Amygdala (tissue), 56 donors: ENCODE measurements around the gene HRK.

ENCODE experiments used
- DNase-seq, 56 donors: peaks; one replicate each; lab custom pipeline; 2025; lab: John Stamatoyannopoulos, UW

The HRK gene

GRCh38 chr12:116874324-116874995 is 6.8 kb downstream of the HRK start:
- no peak for DNase-seq

DNA sequence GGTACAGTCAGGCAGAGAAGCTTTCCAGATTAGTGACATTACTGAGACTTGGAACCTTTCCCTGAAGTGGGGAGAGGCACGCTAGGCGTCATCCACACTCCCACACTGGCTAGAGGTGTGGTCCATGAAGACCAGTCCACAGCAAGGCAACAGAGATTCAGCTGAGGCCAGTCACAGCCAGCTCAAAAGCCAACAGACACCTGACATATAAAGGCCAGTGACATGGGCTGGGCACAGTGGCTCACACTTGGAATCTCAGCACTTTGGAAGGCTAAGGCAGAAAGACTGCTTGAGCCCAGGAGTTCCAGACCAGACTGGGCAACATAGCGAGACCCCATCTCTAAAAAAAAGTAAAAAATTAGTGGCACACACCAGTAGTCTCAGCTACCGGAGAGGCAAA is 10.9 kb downstream of the HRK start:
- no peak for DNase-seq

- no peak for DNase-seq
These were observed 13.7 kb downstream of the HRK start for GRCh38 chr12:116867523-116867922.

- DNase-seq = no peak
These were observed 16.7 kb downstream of the HRK start for GRCh38 chr12:116864371-116865160.

DNA sequence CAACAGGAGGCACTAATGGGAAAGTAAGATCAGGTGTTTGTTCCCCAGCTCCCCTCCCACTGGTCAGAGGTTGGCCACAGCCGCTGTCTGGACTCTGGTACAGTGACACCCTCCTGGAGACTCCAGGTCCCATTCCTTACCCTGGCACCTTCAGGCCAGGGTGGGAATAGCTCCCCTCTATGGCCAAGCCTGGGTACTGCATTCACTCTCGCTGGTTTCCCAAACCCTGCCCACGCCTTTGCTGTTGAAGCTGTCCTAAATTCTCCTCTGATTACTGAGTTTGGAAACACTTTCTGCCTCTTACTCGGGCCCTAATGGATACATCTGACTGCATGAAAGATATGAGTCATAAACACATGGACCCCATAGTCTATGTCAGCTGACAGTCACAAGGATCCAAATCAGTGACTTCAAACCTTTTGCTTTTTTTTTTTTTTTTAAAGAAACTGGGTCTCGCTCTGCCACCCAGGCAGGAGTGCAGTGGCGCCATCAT is 17.9 kb downstream of the HRK start:
- DNase-seq = peak in 1 of 56 donors; percentile 3

GRCh38 chr12:116862167-116862566 is 19.1 kb downstream of the HRK start:
- no peak for DNase-seq

DNA sequence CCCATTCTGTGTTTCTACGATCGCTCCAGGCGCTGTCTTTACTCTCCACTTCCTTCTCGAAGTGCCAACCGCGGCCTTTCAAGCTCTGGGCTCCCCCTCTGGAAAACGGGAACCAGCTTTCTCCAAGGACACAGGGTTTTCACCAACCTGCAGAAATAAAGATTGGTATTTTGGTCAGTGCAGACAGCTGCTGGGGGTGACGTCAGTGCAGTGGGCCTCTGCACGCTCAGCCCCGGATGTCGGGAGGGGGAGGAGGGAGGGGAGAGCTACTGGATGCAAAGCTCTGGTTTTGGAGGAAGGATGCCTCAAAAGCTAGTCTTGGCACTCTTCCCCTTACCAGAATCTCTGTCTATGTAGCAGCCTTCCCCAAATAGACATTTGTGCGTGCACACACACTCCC is 19.9 kb downstream of the HRK start:
- peak in 48 of 56 donors; percentile 3 to 73 (median 36) for DNase-seq

DNA sequence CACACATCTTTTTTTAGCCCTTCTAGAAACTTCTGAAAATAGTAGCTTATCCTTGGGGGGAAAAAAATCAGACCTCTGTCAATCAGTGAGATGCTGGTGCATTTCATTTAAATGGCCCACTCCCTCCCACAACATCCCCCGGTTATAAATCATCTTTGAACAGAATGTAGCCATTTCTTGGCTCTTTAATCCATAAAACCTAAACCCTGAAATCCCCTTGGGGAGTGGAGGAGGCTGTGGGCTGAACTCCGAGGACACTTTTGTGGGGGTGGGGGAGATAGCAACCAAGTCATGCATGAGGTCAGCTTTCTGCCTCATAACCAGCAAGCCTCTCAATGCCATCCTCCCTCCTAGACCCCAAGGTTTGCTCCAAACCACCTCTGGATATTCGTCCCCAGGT is 21.0 kb downstream of the HRK start:
- DNase-seq = no peak

- no peak for DNase-seq
These were observed 22.2 kb downstream of the HRK start for GRCh38 chr12:116859079-116859478.

- DNase-seq = peak in 1 of 56 donors; percentile 14
These were observed 24.5 kb downstream of the HRK start for GRCh38 chr12:116856729-116857128.

- no peak for DNase-seq
These were observed 25.3 kb downstream of the HRK start for GRCh38 chr12:116855744-116856470.

- no peak for DNase-seq
These were observed 27.7 kb downstream of the HRK start for GRCh38 chr12:116853507-116853906.

- no peak for DNase-seq
These were observed 28.9 kb downstream of the HRK start for GRCh38 chr12:116852303-116852702.

DNA sequence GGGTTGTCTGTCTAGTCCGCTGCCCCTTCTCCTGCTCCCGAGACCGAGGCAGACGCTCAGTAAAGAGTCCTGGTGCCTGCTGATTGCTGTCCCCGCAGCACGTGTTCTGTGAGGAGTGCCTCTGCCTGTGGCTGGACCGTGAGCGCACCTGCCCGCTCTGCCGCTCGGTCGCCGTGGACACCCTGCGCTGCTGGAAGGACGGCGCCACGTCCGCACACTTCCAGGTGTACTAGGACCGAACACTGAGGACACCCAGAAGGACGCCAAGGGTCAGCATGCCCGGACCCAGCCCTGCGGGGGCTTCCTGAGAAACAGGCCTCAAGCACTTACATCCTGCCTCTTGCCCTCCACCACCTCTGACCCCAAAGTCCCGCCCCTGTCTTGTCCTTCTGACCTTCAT is 32.0 kb downstream of the HRK start:
- DNase-seq = no peak

- DNase-seq = no peak
These were observed 38.2 kb downstream of the HRK start for GRCh38 chr12:116843085-116843484.

- DNase-seq = no peak
These were observed 41.9 kb downstream of the HRK start for GRCh38 chr12:116839287-116839830.

DNA sequence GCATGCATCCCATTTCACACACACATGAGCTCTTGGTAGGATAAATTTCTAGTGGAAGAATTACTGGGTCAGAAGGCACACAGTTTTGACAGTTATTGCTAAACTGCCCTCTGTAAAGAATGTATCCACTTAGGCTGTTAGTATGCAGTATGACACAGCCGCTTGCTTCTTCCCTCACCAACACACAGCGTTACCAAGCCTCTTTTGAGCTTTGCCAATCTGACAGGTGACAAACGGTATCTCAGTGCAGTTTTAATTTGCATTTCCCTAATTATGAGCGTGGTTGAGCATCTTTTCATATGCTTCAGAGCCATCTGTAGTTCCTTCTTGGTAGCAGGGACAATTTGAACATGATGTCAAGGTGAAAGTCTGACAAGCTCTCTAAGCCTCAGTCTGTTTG is 42.9 kb downstream of the HRK start:
- DNase-seq = no peak

- DNase-seq = no peak
These were observed 44.1 kb downstream of the HRK start for GRCh38 chr12:116837097-116837496.

GRCh38 chr12:116835484-116835883 is 45.8 kb downstream of the HRK start:
- no peak for DNase-seq

DNA sequence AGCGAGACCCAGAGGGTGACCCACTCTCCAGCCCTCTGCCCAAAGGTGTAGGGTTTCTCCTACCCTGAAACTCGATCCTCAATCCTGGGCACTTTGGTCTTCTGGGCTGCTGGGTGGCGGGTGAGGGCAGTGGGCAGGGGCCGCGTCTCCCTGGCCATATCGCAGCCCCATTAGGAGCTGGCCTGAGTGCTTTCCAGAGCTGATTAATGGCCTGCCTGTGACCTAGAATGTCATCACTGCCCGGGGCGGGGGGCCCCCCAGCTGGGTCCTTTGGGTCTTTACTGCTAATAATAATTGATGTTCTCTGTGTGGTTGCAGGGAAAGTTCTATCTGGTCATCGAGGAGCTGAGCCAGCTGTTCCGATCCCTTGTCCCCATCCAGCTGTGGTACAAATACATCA is 47.8 kb downstream of the HRK start:
- no peak for DNase-seq

DNA sequence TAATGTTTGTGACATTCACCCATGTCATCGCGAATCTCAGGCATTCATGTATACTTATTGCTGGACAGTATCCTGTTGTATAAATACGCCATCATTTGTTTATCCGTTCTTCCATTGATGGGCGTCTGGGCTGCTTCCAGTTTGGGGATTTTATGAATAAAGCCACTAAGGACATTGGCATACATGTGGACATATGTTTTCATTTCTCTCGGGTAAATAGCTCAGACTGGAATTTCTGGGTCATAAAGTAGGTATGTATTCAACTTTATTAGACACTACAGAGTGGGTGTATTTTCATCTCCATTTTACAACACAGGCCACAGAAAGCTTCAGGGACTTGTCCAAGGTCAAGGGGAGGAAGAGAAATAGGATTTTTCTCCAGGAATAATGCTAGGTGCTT is 48.9 kb downstream of the HRK start:
- DNase-seq = no peak
